ENCODE data around the gene PERM1. TPM values are rescaled to one million over a fixed set of nuclear protein-coding genes. Genes with fewer than 3 reads are reported as not detected.
A peak's percentile ranks its signal among the peaks of the same experiment; 100 is the strongest.

The PERM1 gene
- total RNA-seq, 1 donor, result not detected

DNA sequence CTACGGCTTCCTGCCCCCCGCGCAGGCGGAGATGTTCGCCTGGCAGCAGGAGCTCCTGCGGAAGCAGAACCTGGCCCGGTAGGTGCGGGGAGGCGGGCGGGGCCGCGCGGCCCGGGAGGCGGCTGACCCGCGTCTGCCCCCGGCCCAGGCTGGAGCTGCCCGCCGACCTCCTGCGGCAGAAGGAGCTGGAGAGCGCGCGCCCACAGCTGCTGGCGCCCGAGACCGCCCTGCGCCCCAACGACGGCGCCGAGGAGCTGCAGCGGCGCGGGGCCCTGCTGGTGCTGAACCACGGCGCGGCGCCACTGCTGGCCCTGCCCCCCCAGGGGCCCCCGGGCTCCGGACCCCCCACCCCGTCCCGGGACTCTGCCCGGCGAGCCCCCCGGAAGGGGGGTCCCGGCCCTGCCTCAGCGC is 39.5 kb downstream of the PERM1 start:
- TF ChIP-seq, protein P1, sequence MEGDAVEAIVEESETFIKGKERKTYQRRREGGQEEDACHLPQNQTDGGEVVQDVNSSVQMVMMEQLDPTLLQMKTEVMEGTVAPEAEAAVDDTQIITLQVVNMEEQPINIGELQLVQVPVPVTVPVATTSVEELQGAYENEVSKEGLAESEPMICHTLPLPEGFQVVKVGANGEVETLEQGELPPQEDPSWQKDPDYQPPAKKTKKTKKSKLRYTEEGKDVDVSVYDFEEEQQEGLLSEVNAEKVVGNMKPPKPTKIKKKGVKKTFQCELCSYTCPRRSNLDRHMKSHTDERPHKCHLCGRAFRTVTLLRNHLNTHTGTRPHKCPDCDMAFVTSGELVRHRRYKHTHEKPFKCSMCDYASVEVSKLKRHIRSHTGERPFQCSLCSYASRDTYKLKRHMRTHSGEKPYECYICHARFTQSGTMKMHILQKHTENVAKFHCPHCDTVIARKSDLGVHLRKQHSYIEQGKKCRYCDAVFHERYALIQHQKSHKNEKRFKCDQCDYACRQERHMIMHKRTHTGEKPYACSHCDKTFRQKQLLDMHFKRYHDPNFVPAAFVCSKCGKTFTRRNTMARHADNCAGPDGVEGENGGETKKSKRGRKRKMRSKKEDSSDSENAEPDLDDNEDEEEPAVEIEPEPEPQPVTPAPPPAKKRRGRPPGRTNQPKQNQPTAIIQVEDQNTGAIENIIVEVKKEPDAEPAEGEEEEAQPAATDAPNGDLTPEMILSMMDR (IDR thresholded peaks at IDR 0.05; ENCODE audit: insufficient read depth, low read length), result no peak
- no peak overlapping the region for H3K4me3 ChIP-seq (ENCODE audit: low read depth, low read length)
- no peak for DNase-seq (ENCODE audit: low read depth)

DNA sequence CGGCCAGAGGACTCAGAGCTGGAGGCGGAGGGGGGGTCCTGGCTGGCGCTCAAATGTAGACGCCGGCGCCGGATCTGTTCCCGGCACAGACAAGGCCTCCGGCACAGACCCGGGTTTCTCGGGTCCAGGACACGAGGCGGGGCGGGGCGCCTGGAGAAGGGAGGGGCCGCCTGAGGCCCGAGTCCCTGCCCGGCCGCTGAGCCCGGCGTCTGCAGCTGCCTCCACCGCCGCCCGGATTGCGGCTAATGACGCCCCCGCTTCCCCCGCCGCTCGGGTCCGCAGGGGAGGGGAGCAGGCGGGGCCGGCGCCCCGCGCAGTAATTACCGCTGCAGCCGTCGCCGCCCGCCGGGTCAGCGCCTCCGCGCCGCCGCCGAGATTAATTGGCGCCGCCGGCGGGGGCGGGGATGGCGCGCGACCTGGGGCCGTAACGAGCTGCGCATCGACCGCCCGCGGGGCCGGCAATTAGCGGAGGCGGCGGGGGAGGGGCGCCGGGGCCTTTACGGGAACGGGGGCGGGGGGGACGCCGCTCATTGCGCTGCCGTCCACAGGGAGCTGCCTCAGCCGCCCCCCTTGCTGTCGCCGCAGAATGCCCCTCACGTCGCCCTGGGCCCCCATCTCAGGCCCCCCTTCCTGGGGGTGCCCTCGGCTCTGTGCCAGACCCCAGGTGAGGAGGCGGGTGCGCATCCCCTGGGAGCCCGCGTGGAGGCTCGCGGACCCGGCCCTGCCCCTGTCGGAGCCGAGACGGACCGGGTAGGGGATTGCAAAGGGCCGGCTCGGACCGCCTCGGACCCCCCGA is 40.1 kb downstream of the PERM1 start:
- H3K4me3 ChIP-seq (ENCODE audit: low read depth, low read length), result peak overlapping the region; percentile 37
- peak; percentile 46 for DNase-seq (ENCODE audit: low read depth)
- TF ChIP-seq, protein P1 (IDR thresholded peaks at IDR 0.05; ENCODE audit: insufficient read depth, low read length), result no peak

DNA sequence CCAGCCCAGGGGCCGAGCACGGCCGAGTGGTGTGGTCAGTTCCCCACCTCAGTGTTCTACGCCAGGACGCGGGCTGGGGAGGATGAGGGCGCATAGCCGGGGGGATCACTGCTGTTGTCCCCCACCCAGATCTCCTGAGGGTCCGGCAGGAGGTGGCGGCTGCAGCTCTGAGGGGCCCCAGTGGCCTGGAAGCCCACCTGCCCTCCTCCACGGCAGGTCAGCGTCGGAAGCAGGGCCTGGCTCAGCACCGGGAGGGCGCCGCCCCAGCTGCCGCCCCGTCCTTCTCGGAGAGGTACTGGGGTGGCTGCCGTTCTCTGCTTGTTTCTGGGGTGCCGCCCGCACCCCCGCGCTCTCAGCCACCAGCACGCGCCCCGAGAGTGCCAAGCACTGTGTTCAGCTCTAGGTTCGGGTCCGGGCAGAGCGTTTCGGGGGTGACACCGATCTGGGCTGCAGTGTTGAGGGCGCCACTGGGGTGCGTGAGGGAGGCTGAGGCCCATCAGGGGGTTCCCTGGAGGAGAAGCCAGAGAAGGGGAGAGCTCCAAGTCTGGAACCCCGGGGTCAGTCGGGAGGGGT is 40.8 kb downstream of the PERM1 start:
- TF ChIP-seq, protein P1 (IDR thresholded peaks at IDR 0.05; ENCODE audit: insufficient read depth, low read length), result no peak
- DNase-seq (ENCODE audit: low read depth), result no peak
- H3K4me3 ChIP-seq (ENCODE audit: low read depth, low read length), result no peak overlapping the region

DNA sequence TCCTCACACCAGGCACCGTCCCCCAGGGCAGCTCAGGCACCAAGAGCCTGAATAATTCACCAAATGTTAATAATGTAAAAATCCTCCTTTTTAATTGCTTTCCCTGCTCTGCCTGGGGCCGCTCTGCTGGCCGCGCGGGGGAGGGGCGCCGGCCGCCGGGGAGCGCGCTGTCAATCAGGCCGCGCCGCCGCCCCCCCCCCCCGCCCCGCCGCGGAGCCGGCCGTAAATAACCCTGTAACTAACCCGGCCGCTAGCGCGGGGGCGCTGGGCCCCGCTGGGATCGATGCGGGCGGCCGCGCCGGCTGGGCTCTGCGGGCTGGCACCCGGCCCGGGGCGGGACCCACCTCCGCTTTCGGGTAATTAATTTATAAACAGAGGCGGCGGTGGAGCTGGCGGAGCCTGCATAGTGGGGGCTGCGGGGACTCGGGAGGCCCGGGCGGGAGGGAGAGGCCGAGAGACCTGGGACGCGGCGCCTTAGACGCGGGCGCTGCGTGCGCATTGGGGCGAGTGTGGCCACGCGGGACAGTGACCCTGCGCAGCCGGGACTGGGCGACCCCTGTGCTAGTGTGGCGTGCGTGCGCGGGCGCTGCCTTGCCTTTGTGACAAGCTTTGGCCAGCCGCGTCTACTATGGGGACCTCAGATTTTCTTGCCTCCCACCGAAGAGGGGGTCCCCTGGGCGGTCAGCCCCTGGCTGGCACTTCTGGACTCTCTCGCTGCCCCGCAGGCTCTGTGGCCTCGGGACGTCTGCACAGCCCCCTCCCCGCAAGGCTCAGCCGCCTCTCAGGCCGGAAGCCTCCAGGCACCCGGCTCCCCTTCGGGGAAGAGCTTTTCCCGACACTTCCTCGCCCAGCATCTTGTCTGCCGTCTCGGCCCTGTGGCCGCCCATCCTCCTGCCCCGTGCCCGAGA is 41.5 kb downstream of the PERM1 start:
- no peak overlapping the region for H3K4me3 ChIP-seq (ENCODE audit: low read depth, low read length)
- TF ChIP-seq, protein P1 (IDR thresholded peaks at IDR 0.05; ENCODE audit: insufficient read depth, low read length), result no peak
- peak; percentile 44 for DNase-seq (ENCODE audit: low read depth)

DNA sequence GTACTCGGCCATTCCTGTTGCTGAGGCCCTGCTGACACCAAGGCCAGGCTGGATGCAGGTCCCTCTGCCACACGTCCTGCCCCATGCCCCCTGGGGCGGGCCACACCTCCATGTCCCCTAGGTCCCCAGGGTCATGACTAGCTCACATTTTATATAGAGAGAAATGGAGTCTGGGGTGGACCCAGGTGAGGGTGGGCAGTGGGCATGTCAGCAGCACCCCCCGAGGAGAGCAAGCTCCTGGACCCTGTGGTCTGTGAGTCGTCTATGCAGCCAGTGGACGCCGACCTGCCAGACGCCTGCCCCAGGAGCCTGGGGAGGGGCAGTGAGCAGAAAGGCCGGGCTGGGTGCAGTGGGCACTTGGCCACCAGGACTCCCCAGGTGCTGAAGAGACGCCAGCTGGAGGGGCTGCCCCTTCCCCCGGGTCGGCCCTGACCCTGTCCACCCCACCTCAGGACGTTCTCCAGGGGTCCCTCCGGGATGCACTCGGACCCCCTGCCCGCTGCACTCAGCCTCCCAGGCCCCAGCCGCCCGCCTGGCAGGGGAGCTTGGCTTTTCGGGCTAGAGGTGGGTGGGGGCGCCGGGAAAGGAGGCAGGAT is 42.3 kb downstream of the PERM1 start:
- H3K4me3 ChIP-seq (ENCODE audit: low read depth, low read length), result no peak overlapping the region
- no peak for DNase-seq (ENCODE audit: low read depth)
- TF ChIP-seq, protein P1 (IDR thresholded peaks at IDR 0.05; ENCODE audit: insufficient read depth, low read length), result no peak

DNA sequence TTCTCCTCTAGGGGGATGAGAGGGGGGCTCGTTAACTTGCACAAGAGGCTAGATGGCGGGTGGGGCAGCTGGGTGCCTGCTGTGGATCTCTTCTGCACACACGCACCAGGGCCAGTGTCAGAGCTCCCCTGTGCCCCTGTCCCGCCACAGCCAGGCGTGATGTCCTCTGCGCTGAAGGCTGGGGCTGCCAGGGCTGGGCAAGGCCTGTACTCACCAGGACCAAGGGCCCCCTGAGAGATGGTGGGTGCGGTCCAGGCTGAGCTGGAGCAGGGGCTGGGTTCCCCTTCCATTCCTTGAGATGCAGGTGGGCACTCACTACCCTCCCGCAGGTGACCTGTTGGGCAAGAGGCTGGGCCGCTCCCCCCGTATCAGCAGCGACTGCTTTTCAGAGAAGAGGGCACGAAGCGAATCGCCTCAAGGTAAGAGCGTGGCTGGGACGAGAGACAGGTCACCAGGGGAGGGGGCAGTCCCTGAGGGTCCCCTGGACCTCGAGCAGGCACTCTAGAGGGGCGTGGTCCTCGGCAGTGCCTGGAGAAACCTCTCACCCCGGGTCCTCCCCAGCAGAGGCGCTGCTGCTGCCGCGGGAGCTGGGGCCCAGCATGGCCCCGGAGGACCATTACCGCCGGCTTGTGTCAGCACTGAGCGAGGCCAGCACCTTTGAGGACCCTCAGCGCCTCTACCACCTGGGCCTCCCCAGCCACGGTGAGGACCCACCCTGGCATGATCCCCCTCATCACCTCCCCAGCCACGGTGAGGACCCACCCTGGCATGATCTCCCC is 43.0 kb downstream of the PERM1 start:
- DNase-seq (ENCODE audit: low read depth), result no peak
- H3K4me3 ChIP-seq (ENCODE audit: low read depth, low read length), result no peak overlapping the region
- TF ChIP-seq, protein P1 (IDR thresholded peaks at IDR 0.05; ENCODE audit: insufficient read depth, low read length), result no peak
